ENCODE measurements around the gene ITPKA. TPM values are rescaled to one million over a fixed set of nuclear protein-coding genes. Genes with fewer than 3 reads are reported as not detected.

The ITPKA gene
- total RNA-seq, 1 experiment from 2014 or later: 16.8 TPM

DNA sequence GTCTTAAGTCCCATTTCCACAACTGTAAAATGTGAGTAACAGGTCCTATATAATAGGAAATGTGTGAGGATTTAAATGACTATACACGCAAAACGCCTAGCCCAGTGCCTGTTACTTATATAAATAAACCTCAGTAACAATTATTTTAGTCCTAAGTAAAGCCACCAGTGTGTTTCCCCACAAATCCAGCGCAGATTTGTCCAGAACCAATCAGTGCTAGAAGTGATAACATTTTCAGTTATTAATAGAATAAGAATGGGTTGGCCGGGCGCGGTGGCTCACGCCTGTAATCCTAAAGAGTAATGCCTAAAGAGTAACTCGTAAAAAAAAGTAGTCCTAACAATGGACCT is 49.8 kb downstream of the ITPKA start:
- no peaks in the 10 kb centered on the region for H3K36me3 ChIP-seq (ENCODE audit: low read depth, low read length)
- H3K79me2 ChIP-seq (ENCODE audit: low read length): peaks cover 27% of the 10 kb centered on the region
- peak overlapping the region; percentile 92 for H3K4me3 ChIP-seq (ENCODE audit: low read length)
- no TSS peak for BruUV-seq (replicated peaks)
- ATAC-seq: no peak
- H3K27me3 ChIP-seq (ENCODE audit: low read length): no peaks in the 10 kb centered on the region
- intact Hi-C loops (cut with micrococcal nuclease): loop anchor here (10.0 kb wide), 1 partner anchor 49 kb away; the partner anchor contains the start of gene ITPKA
- H3K27ac ChIP-seq (ENCODE audit: low read length): peak overlapping the region; percentile 58
- H3K4me2 ChIP-seq (ENCODE audit: low read length): peak overlapping the region; percentile 86
- H3K9ac ChIP-seq (ENCODE audit: low read length): peak overlapping the region; percentile 87
- H3F3A ChIP-seq (ENCODE audit: low read length, unreplicated experiment): no peaks in the 10 kb centered on the region
- H4K20me1 ChIP-seq (ENCODE audit: low read length): no peaks in the 10 kb centered on the region
- no peak for DNase-seq
- peaks cover 23% of the 10 kb centered on the region for H3K4me1 ChIP-seq (ENCODE audit: insufficient read depth, low read length)
- no peak for TF ChIP-seq EZH2phosphoT487 (IDR thresholded peaks at IDR 0.05; ENCODE audit: borderline replicate concordance, low read length)
- TF ChIP-seq, protein P1, sequence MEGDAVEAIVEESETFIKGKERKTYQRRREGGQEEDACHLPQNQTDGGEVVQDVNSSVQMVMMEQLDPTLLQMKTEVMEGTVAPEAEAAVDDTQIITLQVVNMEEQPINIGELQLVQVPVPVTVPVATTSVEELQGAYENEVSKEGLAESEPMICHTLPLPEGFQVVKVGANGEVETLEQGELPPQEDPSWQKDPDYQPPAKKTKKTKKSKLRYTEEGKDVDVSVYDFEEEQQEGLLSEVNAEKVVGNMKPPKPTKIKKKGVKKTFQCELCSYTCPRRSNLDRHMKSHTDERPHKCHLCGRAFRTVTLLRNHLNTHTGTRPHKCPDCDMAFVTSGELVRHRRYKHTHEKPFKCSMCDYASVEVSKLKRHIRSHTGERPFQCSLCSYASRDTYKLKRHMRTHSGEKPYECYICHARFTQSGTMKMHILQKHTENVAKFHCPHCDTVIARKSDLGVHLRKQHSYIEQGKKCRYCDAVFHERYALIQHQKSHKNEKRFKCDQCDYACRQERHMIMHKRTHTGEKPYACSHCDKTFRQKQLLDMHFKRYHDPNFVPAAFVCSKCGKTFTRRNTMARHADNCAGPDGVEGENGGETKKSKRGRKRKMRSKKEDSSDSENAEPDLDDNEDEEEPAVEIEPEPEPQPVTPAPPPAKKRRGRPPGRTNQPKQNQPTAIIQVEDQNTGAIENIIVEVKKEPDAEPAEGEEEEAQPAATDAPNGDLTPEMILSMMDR (conservative IDR thresholded peaks at IDR 0.05; ENCODE audit: low read depth, low read length): no peak
- no peak for TF ChIP-seq EZH2 (IDR thresholded peaks at IDR 0.05; ENCODE audit: low read length, unreplicated experiment)
- H3K9me2 ChIP-seq (replicated peaks; ENCODE audit: low read length): no peaks in the 10 kb centered on the region
- POLR2A ChIA-PET (ENCODE audit: unreplicated experiment): interaction anchor here (0.7 kb wide), 1 partner anchor 42 kb away, joined by 7 read pairs; no protein-coding TSS in a partner anchor
- no peaks in the 10 kb centered on the region for H3K9me3 ChIP-seq (ENCODE audit: low read length)
- peak overlapping the region; percentile 88 for H2AFZ ChIP-seq (ENCODE audit: low read length)
- CTCF ChIA-PET: no interaction called here

DNA sequence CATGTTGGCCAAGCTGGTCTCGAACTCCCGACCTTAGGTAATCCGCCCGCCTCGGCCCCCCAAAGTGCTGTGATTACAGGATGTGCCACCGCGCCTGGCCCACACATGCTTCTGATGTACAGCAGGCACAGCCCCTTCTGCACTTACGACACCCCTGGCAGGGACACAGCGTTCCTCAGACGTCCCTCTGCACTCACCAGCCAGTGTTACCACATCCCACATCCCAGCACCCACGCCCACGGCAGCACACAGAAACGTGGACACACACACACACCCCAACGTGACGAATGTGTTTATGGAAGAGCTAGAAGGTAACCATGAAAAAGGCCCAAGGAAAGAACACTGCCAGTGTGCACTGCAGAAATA is 51.0 kb downstream of the ITPKA start:
- Histone ChIP-seq H3K27ac (ENCODE audit: low read length) (no peak overlapping the region), H3F3A (ENCODE audit: low read length, unreplicated experiment) (no peaks in the 10 kb centered on the region), H3K4me3 (ENCODE audit: low read length) (peak overlapping the region; percentile 92), H3K4me2 (ENCODE audit: low read length) (peak overlapping the region; percentile 86), H3K9ac (ENCODE audit: low read length) (peak overlapping the region; percentile 87; the same call in 1 of the 2 replicates), H3K79me2 (ENCODE audit: low read length) (peaks cover 27% of the 10 kb centered on the region), H3K9me2 (replicated peaks; ENCODE audit: low read length) (no peaks in the 10 kb centered on the region), H3K27me3 (ENCODE audit: low read length) (no peaks in the 10 kb centered on the region), H3K9me3 (ENCODE audit: low read length) (no peaks in the 10 kb centered on the region), H3K4me1 (ENCODE audit: insufficient read depth, low read length) (peaks cover 23% of the 10 kb centered on the region), H4K20me1 (ENCODE audit: low read length) (no peaks in the 10 kb centered on the region), H3K36me3 (ENCODE audit: low read depth, low read length) (no peaks in the 10 kb centered on the region), H2AFZ (ENCODE audit: low read length) (peak overlapping the region; percentile 88; the same call in 1 of the 2 replicates)
- ChIA-PET POLR2A (ENCODE audit: unreplicated experiment) (interaction anchor here (0.6 to 0.9 kb wide), 2 partner anchors 41 to 46 kb away, joined by 5 to 12 read pairs; no protein-coding TSS in a partner anchor), CTCF (no interaction called here)
- TF ChIP-seq, protein P1 (conservative IDR thresholded peaks at IDR 0.05; ENCODE audit: low read depth, low read length): no peak
- TF ChIP-seq EZH2phosphoT487 (IDR thresholded peaks at IDR 0.05; ENCODE audit: borderline replicate concordance, low read length) (no peak), EZH2 (IDR thresholded peaks at IDR 0.05; ENCODE audit: low read length, unreplicated experiment) (no peak)
- no peak for ATAC-seq
- TSS peak; percentile 89 for BruUV-seq (replicated peaks)
- DNase-seq: no peak
- intact Hi-C loops (cut with micrococcal nuclease): loop anchor here (10.0 kb wide), 1 partner anchor 50 kb away; the partner anchor contains the start of gene ITPKA

DNA sequence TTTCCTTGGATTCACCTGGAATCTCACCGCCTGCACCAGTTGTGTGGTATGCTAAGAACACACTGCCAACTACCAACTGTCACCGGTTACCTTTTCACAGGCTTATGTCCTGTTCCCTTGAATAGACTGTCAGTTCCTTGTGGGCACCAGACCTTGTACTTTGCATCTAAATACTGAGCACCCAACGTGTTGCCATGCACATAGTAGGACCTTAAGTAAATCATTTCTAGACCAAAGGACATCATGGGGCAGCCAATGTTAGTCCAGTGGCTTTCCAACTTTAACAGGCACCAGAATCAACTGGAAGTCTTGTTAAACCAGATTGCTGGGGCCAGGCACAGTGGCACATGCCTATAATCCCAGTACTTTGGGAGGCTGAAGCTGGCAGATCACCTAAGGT is 51.5 kb downstream of the ITPKA start:
- no peaks in the 10 kb centered on the region for H3K27me3 ChIP-seq (ENCODE audit: low read length)
- peaks cover 27% of the 10 kb centered on the region for H3K79me2 ChIP-seq (ENCODE audit: low read length)
- DNase-seq (no peak), ATAC-seq (no peak)
- no peak overlapping the region for H3K4me3 ChIP-seq (ENCODE audit: low read length)
- POLR2A ChIA-PET (ENCODE audit: unreplicated experiment): interaction anchor here (0.6 kb wide), 1 partner anchor 47 kb away, joined by 5 read pairs; no protein-coding TSS in a partner anchor
- no peak overlapping the region for H3K27ac ChIP-seq (ENCODE audit: low read length)
- CTCF ChIA-PET: no interaction called here
- no peak overlapping the region for H3K4me2 ChIP-seq (ENCODE audit: low read length)
- no peaks in the 10 kb centered on the region for H3K9me3 ChIP-seq (ENCODE audit: low read length)
- no TSS peak for BruUV-seq (replicated peaks)
- H2AFZ ChIP-seq (ENCODE audit: low read length): no peak overlapping the region
- H3F3A ChIP-seq (ENCODE audit: low read length, unreplicated experiment): no peaks in the 10 kb centered on the region
- peaks cover 23% of the 10 kb centered on the region for H3K4me1 ChIP-seq (ENCODE audit: insufficient read depth, low read length)
- no peaks in the 10 kb centered on the region for H4K20me1 ChIP-seq (ENCODE audit: low read length)
- H3K9ac ChIP-seq (ENCODE audit: low read length): no peak overlapping the region
- intact Hi-C loops (cut with micrococcal nuclease): loop anchor here (10.0 kb wide), 1 partner anchor 50 kb away; the partner anchor contains the start of gene ITPKA
- no peak for TF ChIP-seq EZH2 (IDR thresholded peaks at IDR 0.05; ENCODE audit: low read length, unreplicated experiment)
- TF ChIP-seq EZH2phosphoT487 (IDR thresholded peaks at IDR 0.05; ENCODE audit: borderline replicate concordance, low read length): no peak
- TF ChIP-seq, protein P1 (conservative IDR thresholded peaks at IDR 0.05; ENCODE audit: low read depth, low read length): no peak
- H3K36me3 ChIP-seq (ENCODE audit: low read depth, low read length): no peaks in the 10 kb centered on the region
- no peaks in the 10 kb centered on the region for H3K9me2 ChIP-seq (replicated peaks; ENCODE audit: low read length)

Data from PC-3 (cell line).